MM.1S (cell line): ENCODE data around the gene MCOLN1.

Experiments
- CTCF ChIP-seq: fragments of 300-600 bp; sonication (generic); IDR thresholded peaks from 2 replicates; pipeline ENCODE4 v1.5.1; 2016; ENCODE audit warnings: antibody characterized with exemption, low read length, mixed read lengths
- EZH2 ChIP-seq: fragments of 300-600 bp; sonication (generic); optimal IDR thresholded peaks from 2 replicates; pipeline ENCODE3; 2017; ENCODE audit warnings: low read depth, mild to moderate bottlenecking, antibody characterized with exemption, low read length, mixed read lengths

GRCh38 chr19:7554990-7555864 lies 32.8 kb downstream of the MCOLN1 start:
- no peak for TF ChIP-seq EZH2
- TF ChIP-seq CTCF, result no peak
